ENCODE results near the gene AFAP1L2.
"Not testable (repeated sequence)": the region's sequence is repeated elsewhere in the genome, so short reads cannot be mapped to it uniquely, and the experiment has no call there.

AFAP1L2 gene

GRCh38 chr10:114349522-114350215 is 54.6 kb downstream of the AFAP1L2 start:
- H3K9me2 ChIP-seq (replicated peaks; ENCODE audit: insufficient read depth, low read length) = no peaks in the 10 kb centered on the region
- H3F3A ChIP-seq (ENCODE audit: insufficient read depth) = no peaks in the 10 kb centered on the region
- no peaks in the 10 kb centered on the region for H3K36me3 ChIP-seq (ENCODE audit: low read length)
- no peak overlapping the region for H3K4me2 ChIP-seq (ENCODE audit: low read depth, low read length, poor library complexity, severe bottlenecking)
- H4K20me1 ChIP-seq (ENCODE audit: low read depth, low read length) = no peaks in the 10 kb centered on the region
- no peaks in the 10 kb centered on the region for H3K79me2 ChIP-seq (ENCODE audit: insufficient read depth, low read length)
- H3K4me3 ChIP-seq (ENCODE audit: insufficient read depth, low read length, poor library complexity, severe bottlenecking) = no peak overlapping the region
- no peaks in the 10 kb centered on the region for H3K27me3 ChIP-seq (ENCODE audit: low read length)
- no peaks in the 10 kb centered on the region for H3K9me3 ChIP-seq (ENCODE audit: insufficient read depth, low read length)
- H3K27ac ChIP-seq (ENCODE audit: low read depth, low read length) = no peak overlapping the region
- H3K9ac ChIP-seq (ENCODE audit: low read length) = no peak overlapping the region
- TF ChIP-seq EZH2phosphoT487 (conservative IDR thresholded peaks at IDR 0.05; ENCODE audit: low read length) (no peak), CTCF (IDR thresholded peaks at IDR 0.05; ENCODE audit: insufficient read depth, low read length, poor library complexity, severe bottlenecking) (no peak)
- H2AFZ ChIP-seq (ENCODE audit: low read depth, low read length, severe bottlenecking) = no peak overlapping the region

GRCh38 chr10:114349071-114349470 is 55.2 kb downstream of the AFAP1L2 start:
- not testable (repeated sequence) for H2AFZ ChIP-seq (ENCODE audit: low read depth, low read length, severe bottlenecking); H3K9ac ChIP-seq (ENCODE audit: low read length); H3K36me3 ChIP-seq (ENCODE audit: low read length); H3K9me2 ChIP-seq (replicated peaks; ENCODE audit: insufficient read depth, low read length); H3K27me3 ChIP-seq (ENCODE audit: low read length); H3K4me2 ChIP-seq (ENCODE audit: low read depth, low read length, poor library complexity, severe bottlenecking); H3K9me3 ChIP-seq (ENCODE audit: insufficient read depth, low read length); H3K27ac ChIP-seq (ENCODE audit: low read depth, low read length); H3K79me2 ChIP-seq (ENCODE audit: insufficient read depth, low read length); H4K20me1 ChIP-seq (ENCODE audit: low read depth, low read length); H3F3A ChIP-seq (ENCODE audit: insufficient read depth); H3K4me3 ChIP-seq (ENCODE audit: insufficient read depth, low read length, poor library complexity, severe bottlenecking)

GRCh38 chr10:114347791-114348190 is 56.5 kb downstream of the AFAP1L2 start:
- no peaks in the 10 kb centered on the region for H3F3A ChIP-seq (ENCODE audit: insufficient read depth)
- no peak overlapping the region for H2AFZ ChIP-seq (ENCODE audit: low read depth, low read length, severe bottlenecking)
- no peak overlapping the region for H3K27ac ChIP-seq (ENCODE audit: low read depth, low read length)
- H3K79me2 ChIP-seq (ENCODE audit: insufficient read depth, low read length) = no peaks in the 10 kb centered on the region
- H3K9ac ChIP-seq (ENCODE audit: low read length) = no peak overlapping the region
- no peaks in the 10 kb centered on the region for H3K36me3 ChIP-seq (ENCODE audit: low read length)
- no peaks in the 10 kb centered on the region for H3K9me3 ChIP-seq (ENCODE audit: insufficient read depth, low read length)
- H3K4me2 ChIP-seq (ENCODE audit: low read depth, low read length, poor library complexity, severe bottlenecking) = no peak overlapping the region
- H3K4me3 ChIP-seq (ENCODE audit: insufficient read depth, low read length, poor library complexity, severe bottlenecking) = no peak overlapping the region
- H3K9me2 ChIP-seq (replicated peaks; ENCODE audit: insufficient read depth, low read length) = no peaks in the 10 kb centered on the region
- TF ChIP-seq EZH2phosphoT487 (conservative IDR thresholded peaks at IDR 0.05; ENCODE audit: low read length) (no peak), CTCF (IDR thresholded peaks at IDR 0.05; ENCODE audit: insufficient read depth, low read length, poor library complexity, severe bottlenecking) (no peak)
- no peaks in the 10 kb centered on the region; the same call in 1 of the 2 replicates for H3K27me3 ChIP-seq (ENCODE audit: low read length)
- H4K20me1 ChIP-seq (ENCODE audit: low read depth, low read length) = no peaks in the 10 kb centered on the region

- H3K4me3 ChIP-seq (ENCODE audit: insufficient read depth, low read length, poor library complexity, severe bottlenecking) = no peak overlapping the region
- H3F3A ChIP-seq (ENCODE audit: insufficient read depth) = no peaks in the 10 kb centered on the region
- TF ChIP-seq CTCF (IDR thresholded peaks at IDR 0.05; ENCODE audit: insufficient read depth, low read length, poor library complexity, severe bottlenecking) = no peak
- TF ChIP-seq EZH2phosphoT487 (conservative IDR thresholded peaks at IDR 0.05; ENCODE audit: low read length) = no peak
- no peaks in the 10 kb centered on the region for H3K9me3 ChIP-seq (ENCODE audit: insufficient read depth, low read length)
- H3K79me2 ChIP-seq (ENCODE audit: insufficient read depth, low read length) = no peaks in the 10 kb centered on the region
- H3K27me3 ChIP-seq (ENCODE audit: low read length) = no peaks in the 10 kb centered on the region; the same call in 1 of the 2 replicates
- no peak overlapping the region for H3K4me2 ChIP-seq (ENCODE audit: low read depth, low read length, poor library complexity, severe bottlenecking)
- H3K27ac ChIP-seq (ENCODE audit: low read depth, low read length) = no peak overlapping the region
- H3K36me3 ChIP-seq (ENCODE audit: low read length) = no peaks in the 10 kb centered on the region
- H4K20me1 ChIP-seq (ENCODE audit: low read depth, low read length) = no peaks in the 10 kb centered on the region
- H3K9me2 ChIP-seq (replicated peaks; ENCODE audit: insufficient read depth, low read length) = no peaks in the 10 kb centered on the region
- no peak overlapping the region for H2AFZ ChIP-seq (ENCODE audit: low read depth, low read length, severe bottlenecking)
- no peak overlapping the region for H3K9ac ChIP-seq (ENCODE audit: low read length)
Measured at GRCh38 chr10:114347241-114347640, 57.1 kb downstream of the AFAP1L2 start.

Data from SU-DHL-6 (cell line).